Esophagus muscularis mucosa (tissue), 4 donors: ENCODE measurements around the gene IZUMO4.

Source experiments
- CTCF ChIP-seq, 3 experiments: fragments of 200-600 bp in 2 of 3; fragments of 450-650 bp in 1 of 3; sonication (generic) in 2 of 3; IDR thresholded peaks; one replicate each; pipeline ENCODE4 v1.5.1; 2017 to 2019; ENCODE audit warnings: antibody characterized with exemption in 3 of 3, mild to moderate bottlenecking in 2 of 3, moderate library complexity in 1 of 3
- EP300 ChIP-seq: sonication (generic); formaldehyde crosslinking; IDR thresholded peaks from one replicate; pipeline ENCODE4 v1.6.1; 2017; ENCODE audit warnings: antibody characterized with exemption
- POLR2A ChIP-seq: fragments of 450-650 bp; IDR thresholded peaks from one replicate; pipeline ENCODE4 v1.6.1; 2017; ENCODE audit warnings: antibody characterized with exemption, moderate library complexity, mild to moderate bottlenecking, low read depth

- no peak for TF ChIP-seq EP300
- TF ChIP-seq CTCF (IDR thresholded peaks at IDR 0.05): no peak
- peak; percentile 72 for TF ChIP-seq POLR2A
These were observed 46.9 kb upstream of the IZUMO4 start for GRCh38 chr19:2049741-2050348.
